Frontal cortex (tissue), 4 donors: ENCODE measurements around the gene NPHP4. TPM values are rescaled to one million over a fixed set of nuclear protein-coding genes. Genes with fewer than 3 reads are reported as not detected.

Experiments used
- DNase-seq, 2 donors: peaks; one replicate each; pipeline ENCODE4 v3.0.0; 2012; ENCODE audit warnings: low spot score in 2 of 2
- FAIRE-seq: peaks from 2 replicates; lab custom pipeline; 2012; peaks lifted over from hg19 to GRCh38; lab: Jason Lieb, UNC
- total RNA-seq: library from RNA; depleted of rRNA; stranded (reverse); fragments of >200 nt; gene quantifications from one replicate; pipeline ENCODE4 v1.2.3, GENCODE V29; 2014
- donor health status: control.
- donor health status: control.
- donor health status: control.

The NPHP4 gene
- total RNA-seq, 1 donor from 2014 or later = 8.2 TPM

- no peak for FAIRE-seq
- DNase-seq = no peak
These were observed 72.0 kb downstream of the NPHP4 start for GRCh38 chr1:5920201-5920600.

- DNase-seq (no peak), FAIRE-seq (no peak)
These were observed 74.0 kb downstream of the NPHP4 start for GRCh38 chr1:5918275-5918649.

- no peak for FAIRE-seq
- no peak for DNase-seq
These were observed 74.5 kb downstream of the NPHP4 start for GRCh38 chr1:5917591-5918274.

- DNase-seq (no peak), FAIRE-seq (no peak)
These were observed 75.0 kb downstream of the NPHP4 start for GRCh38 chr1:5917281-5917590.

GRCh38 chr1:5916572-5917280 is 75.5 kb downstream of the NPHP4 start:
- DNase-seq (no peak), FAIRE-seq (no peak)

- peak; percentile 44 to 58 for DNase-seq
- peak; percentile 66 for FAIRE-seq
These were observed 76.3 kb downstream of the NPHP4 start for GRCh38 chr1:5915587-5916571.

GRCh38 chr1:5914676-5915365 is 77.4 kb downstream of the NPHP4 start:
- no peak for FAIRE-seq
- DNase-seq = no peak

- no peak for DNase-seq
- FAIRE-seq = no peak
These were observed 78.3 kb downstream of the NPHP4 start for GRCh38 chr1:5913876-5914275.

GRCh38 chr1:5913078-5913845 is 79.0 kb downstream of the NPHP4 start:
- FAIRE-seq (no peak), DNase-seq (no peak)

GRCh38 chr1:5911871-5912271 is 80.4 kb downstream of the NPHP4 start:
- FAIRE-seq (no peak), DNase-seq (no peak)

- DNase-seq = no peak
- FAIRE-seq = no peak
These were observed 81.1 kb downstream of the NPHP4 start for GRCh38 chr1:5911157-5911556.

- DNase-seq (no peak), FAIRE-seq (no peak)
These were observed 81.6 kb downstream of the NPHP4 start for GRCh38 chr1:5910666-5911065.

GRCh38 chr1:5910276-5910620 is 82.0 kb downstream of the NPHP4 start:
- no peak for DNase-seq
- no peak for FAIRE-seq

GRCh38 chr1:5909576-5910275 is 82.5 kb downstream of the NPHP4 start:
- no peak for FAIRE-seq
- DNase-seq = no peak

GRCh38 chr1:5908461-5909375 is 83.5 kb downstream of the NPHP4 start:
- FAIRE-seq (no peak), DNase-seq (peak in 1 of 2 donors; percentile 40)

GRCh38 chr1:5907966-5908365 is 84.3 kb downstream of the NPHP4 start:
- FAIRE-seq (no peak), DNase-seq (no peak)

GRCh38 chr1:5907386-5907785 is 84.8 kb downstream of the NPHP4 start:
- no peak for FAIRE-seq

GRCh38 chr1:5906966-5907365 is 85.3 kb downstream of the NPHP4 start:
- no peak for FAIRE-seq
- no peak for DNase-seq

More at GRCh38 chr1:5907386-5907785, 84.8 kb downstream of the NPHP4 start:
- no peak for DNase-seq
